A549 (cell line): ENCODE data around the gene CCL8. TPM values are rescaled to one million over a fixed set of nuclear protein-coding genes. Genes with fewer than 3 reads are reported as not detected.

ENCODE experiments used
- ATAC-seq, 2 experiments: fragments of 200-7000 bp in 1 of 2; fragments of >200 bp in 1 of 2; cut with Nextera tagmentation in 1 of 2; cut with Tn5 transposase in 1 of 2; 3 replicates each; pipeline versions ENCODE4 v1.8.0 to v1.9.1; 2018 to 2020; ENCODE audit warnings: mild to moderate bottlenecking in 1 of 2, moderate library complexity in 1 of 2
- CTCF ChIA-PET: fragments of 300-600 bp; sonication (Branson Sonifier 250); formaldehyde crosslinking; extraction: SDS; loops from one replicate; lab custom pipeline; 2021; ENCODE audit warnings: antibody characterized with exemption, inconsistent platforms; lab: Yijun Ruan, JAX
- POLR2A ChIA-PET: fragments of 350-600 bp; formaldehyde crosslinking; extraction: SDS; loops from one replicate; lab custom pipeline; 2021; ENCODE audit warnings: antibody characterized with exemption, inconsistent platforms; lab: Yijun Ruan, JAX
- DNase-seq, 2 experiments: peaks; one replicate each; pipeline versions ENCODE4 v3.0.0 to v3.0.0-alpha.2; 2011 to 2016; ENCODE audit warnings: low read depth in 1 of 2, low spot score in 1 of 2
- FAIRE-seq: peaks from 2 replicates; lab custom pipeline; 2011; peaks lifted over from hg19 to GRCh38; lab: Jason Lieb, UNC
- H3K27ac ChIP-seq, 2 experiments: fragments of >200 bp; sonication (Bioruptor Twin); formaldehyde crosslinking; 3 replicates each; pipeline ENCODE4 v1.5.1; 2016 to 2017
- H3K4me1 ChIP-seq: fragments of >200 bp; sonication (Bioruptor Twin); formaldehyde crosslinking; 3 replicates; pipeline ENCODE4 v1.6.1; 2016
- H3K4me2 ChIP-seq: fragments of >200 bp; sonication (Bioruptor Twin); formaldehyde crosslinking; 3 replicates; pipeline ENCODE4 v1.6.1; 2016
- H3K4me3 ChIP-seq: fragments of >200 bp; sonication (Bioruptor Twin); formaldehyde crosslinking; 3 replicates; pipeline ENCODE4 v1.5.1; 2016
- H3K9me3 ChIP-seq: fragments of >200 bp; sonication (Bioruptor Twin); formaldehyde crosslinking; 3 replicates; pipeline ENCODE4 v1.6.1; 2016
- ATOH8 ChIP-seq: fragments of 250-450 bp; sonication (Bioruptor Pico); IDR thresholded peaks from 2 replicates; pipeline ENCODE4 v1.5.0; 2020; ENCODE audit warnings: low read depth, mild to moderate bottlenecking, moderate library complexity
- CBX2 ChIP-seq: fragments of 200-600 bp; sonication (generic); IDR thresholded peaks from 2 replicates; pipeline ENCODE4 v1.6.1; 2016; ENCODE audit warnings: low read depth, mild to moderate bottlenecking, borderline replicate concordance
- CEBPB ChIP-seq, 2 experiments: fragments of >200 bp in 1 of 2; sonication (Bioruptor Twin) in 1 of 2; formaldehyde crosslinking in 1 of 2; IDR thresholded peaks; 2 replicates each; pipeline ENCODE4 v1.6.1; 2012 to 2016
- CHD2 ChIP-seq: fragments of 150-350 bp; IDR thresholded peaks from 2 replicates; pipeline ENCODE4 v1.6.1; 2014; ENCODE audit warnings: low read length; ENCODE audit not compliant: partially characterized antibody
- CHD4 ChIP-seq: fragments of 200-600 bp; sonication (generic); IDR thresholded peaks from 2 replicates; pipeline ENCODE4 v1.6.1; 2016; ENCODE audit warnings: antibody characterized with exemption, mild to moderate bottlenecking, borderline replicate concordance
- FOSL2 ChIP-seq, 2 experiments: fragments of 450-650 bp in 1 of 2; fragments of >200 bp in 1 of 2; sonication (Bioruptor Twin) in 1 of 2; formaldehyde crosslinking; IDR thresholded peaks; 2 replicates each; pipeline versions ENCODE4 v1.5.0 to v1.6.1; 2016 to 2020; ENCODE audit warnings: mild to moderate bottlenecking in 1 of 2, moderate library complexity in 1 of 2
- HDAC2 ChIP-seq: fragments of 200-600 bp; sonication (generic); IDR thresholded peaks from 2 replicates; pipeline ENCODE4 v1.6.1; 2016
- HMGXB4 ChIP-seq: fragments of 250-450 bp; sonication (Bioruptor Pico); IDR thresholded peaks from 2 replicates; pipeline ENCODE4 v1.5.0; 2021; ENCODE audit warnings: mild to moderate bottlenecking, moderate library complexity, borderline replicate concordance
- HOXB13 ChIP-seq: fragments of 250-450 bp; sonication (Bioruptor Pico); IDR thresholded peaks from 2 replicates; pipeline ENCODE4 v1.5.0; 2020; ENCODE audit warnings: low read depth, mild to moderate bottlenecking, moderate library complexity
- MAX ChIP-seq: IDR thresholded peaks from 2 replicates; pipeline ENCODE4 v1.6.1; 2012
- MAZ ChIP-seq: fragments of 150-350 bp; IDR thresholded peaks from 2 replicates; pipeline ENCODE4 v1.6.1; 2014; ENCODE audit warnings: antibody characterized with exemption, low read depth, low read length, borderline replicate concordance
- NFE2L2 ChIP-seq: fragments of 150-350 bp; conservative IDR thresholded peaks from 2 replicates; pipeline ENCODE4 v1.6.1; 2014; ENCODE audit warnings: low read length
- NPAS2 ChIP-seq: fragments of 250-450 bp; sonication (Bioruptor Pico); IDR thresholded peaks from 2 replicates; pipeline ENCODE4 v1.8.0; 2022; ENCODE audit warnings: mild to moderate bottlenecking, moderate library complexity, borderline replicate concordance
- NR3C1 ChIP-seq: fragments of >200 bp; sonication (Bioruptor Twin); formaldehyde crosslinking; IDR thresholded peaks from 3 replicates; pipeline ENCODE4 v1.6.1; 2017
- POLR2AphosphoS2 ChIP-seq: conservative IDR thresholded peaks from 2 replicates; pipeline ENCODE4 v1.6.1; 2012; ENCODE audit warnings: low read length, improper control_type of control experiment, inconsistent platforms
- RARB ChIP-seq: fragments of 250-450 bp; sonication (Bioruptor Pico); IDR thresholded peaks from 2 replicates; pipeline ENCODE4 v1.8.0; 2021; ENCODE audit warnings: mild to moderate bottlenecking, moderate library complexity
- RNF2 ChIP-seq: fragments of 200-600 bp; sonication (generic); IDR thresholded peaks from 2 replicates; pipeline ENCODE4 v1.6.1; 2016; ENCODE audit warnings: low read depth, mild to moderate bottlenecking, antibody characterized with exemption, moderate library complexity, borderline replicate concordance
- TFCP2L1 ChIP-seq: fragments of 250-450 bp; sonication (Bioruptor Pico); IDR thresholded peaks from 2 replicates; pipeline ENCODE4 v1.5.0; 2021; ENCODE audit warnings: mild to moderate bottlenecking
- TP53 ChIP-seq: fragments of 250-450 bp; sonication (Bioruptor Pico); IDR thresholded peaks from 2 replicates; pipeline ENCODE4 v1.5.0; 2021; ENCODE audit warnings: mild to moderate bottlenecking, moderate library complexity
- USF2 ChIP-seq: fragments of 450-650 bp; IDR thresholded peaks from 2 replicates; pipeline ENCODE4 v1.6.1; 2014; ENCODE audit warnings: antibody characterized with exemption
- ZNF302 ChIP-seq: fragments of 250-450 bp; sonication (Bioruptor Pico); IDR thresholded peaks from 2 replicates; pipeline ENCODE4 v1.9.0; 2021; ENCODE audit warnings: inconsistent platforms, mild to moderate bottlenecking, moderate library complexity
- WGBS: methylation state at CpG from one replicate; pipeline ENCODE4 v1.1.6; 2017; ENCODE audit errors: missing lambda C conversion rate; 5-methylcytosine and 5-hydroxymethylcytosine counted together
- polyA plus RNA-seq, 4 experiments: library from polyadenylated mRNA; depleted of rRNA in 3 of 4; stranded (reverse); fragments of >200 nt; fragmentation: RNase III in 1 of 4; extraction: RNeasy Plus Mini Kit Qiagen cat#74134 plus additional on column Dnase treatment in 1 of 4; gene quantifications; 2 replicates in 3 of 4; 3 replicates in 1 of 4; pipeline ENCODE4 v1.2.3, GENCODE V29; 2011 to 2017
- TF ChIP-seq, protein P1 (sequence below): IDR thresholded peaks from 2 replicates; pipeline ENCODE4 v1.6.1; 2012
- TF ChIP-seq, protein P2 (sequence below): fragments of 150-350 bp; IDR thresholded peaks from 2 replicates; pipeline ENCODE4 v1.6.1; 2014; ENCODE audit warnings: low read depth, mild to moderate bottlenecking, low read length

The CCL8 gene
- polyA plus RNA-seq, 2 of the 4 experiments (the other 2 are of a cell fraction), result not detected

- TF ChIP-seq HOXB13 (CRISPR knock-in tag) (no peak), POLR2AphosphoS2 (no peak)
These were observed 33.9 kb upstream of the CCL8 start, which contains the start of gene CCL11 (continued) for GRCh38 chr17:34285286-34285792.

- DNase-seq (no peak), FAIRE-seq (no peak)
- no peaks in the 10 kb centered on the region for H3K4me1 ChIP-seq
- H3K9me3 ChIP-seq, result no peaks in the 10 kb centered on the region
- CTCF ChIA-PET, result interaction anchor here (1.8 to 4.9 kb wide), 2 partner anchors 16 to 73 kb away, joined by 5 to 21 read pairs; no protein-coding TSS in a partner anchor
- no peak overlapping the region for H3K4me3 ChIP-seq
- H3K4me2 ChIP-seq, result no peak overlapping the region
- TF ChIP-seq MAZ, result no peak
- TF ChIP-seq USF2, result no peak
- no peak for TF ChIP-seq NFE2L2
- no peak for TF ChIP-seq CHD2
- no peak for TF ChIP-seq TP53 (CRISPR knock-in tag)
- TF ChIP-seq CBX2, result no peak
- TF ChIP-seq RNF2, result no peak
- TF ChIP-seq, all 56 proteins: peak for 0
- no peak for ATAC-seq
- 1% methylated on average over 2 of the region's 2 CpGs for WGBS
- POLR2A ChIA-PET, result no interaction called here
- H3K27ac ChIP-seq, result no peak overlapping the region
These were observed 31.4 kb upstream of the CCL8 start for GRCh38 chr17:34287875-34288274.

GRCh38 chr17:34290586-34290985 lies 28.6 kb upstream of the CCL8 start:
- H3K9me3 ChIP-seq, result no peaks in the 10 kb centered on the region
- WGBS, result 53% methylated on average over 4 of the region's 4 CpGs
- H3K4me2 ChIP-seq, result no peak overlapping the region
- no peak for FAIRE-seq
- no peak overlapping the region for H3K27ac ChIP-seq
- TF ChIP-seq FOSL2 (IDR thresholded peaks at IDR 0.05), result no peak
- TF ChIP-seq FOSL2 (CRISPR knock-in tag; IDR thresholded peaks at IDR 0.05), result no peak
- TF ChIP-seq NR3C1, result no peak
- no peak for TF ChIP-seq TP53 (CRISPR knock-in tag)
- TF ChIP-seq, protein P1, sequence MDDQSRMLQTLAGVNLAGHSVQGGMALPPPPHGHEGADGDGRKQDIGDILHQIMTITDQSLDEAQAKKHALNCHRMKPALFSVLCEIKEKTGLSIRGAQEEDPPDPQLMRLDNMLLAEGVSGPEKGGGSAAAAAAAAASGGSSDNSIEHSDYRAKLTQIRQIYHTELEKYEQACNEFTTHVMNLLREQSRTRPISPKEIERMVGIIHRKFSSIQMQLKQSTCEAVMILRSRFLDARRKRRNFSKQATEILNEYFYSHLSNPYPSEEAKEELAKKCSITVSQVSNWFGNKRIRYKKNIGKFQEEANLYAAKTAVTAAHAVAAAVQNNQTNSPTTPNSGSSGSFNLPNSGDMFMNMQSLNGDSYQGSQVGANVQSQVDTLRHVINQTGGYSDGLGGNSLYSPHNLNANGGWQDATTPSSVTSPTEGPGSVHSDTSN, result no peak
- TF ChIP-seq TFCP2L1 (CRISPR knock-in tag), result no peak
- TF ChIP-seq ZNF302 (CRISPR knock-in tag), result no peak
- TF ChIP-seq, protein P2, sequence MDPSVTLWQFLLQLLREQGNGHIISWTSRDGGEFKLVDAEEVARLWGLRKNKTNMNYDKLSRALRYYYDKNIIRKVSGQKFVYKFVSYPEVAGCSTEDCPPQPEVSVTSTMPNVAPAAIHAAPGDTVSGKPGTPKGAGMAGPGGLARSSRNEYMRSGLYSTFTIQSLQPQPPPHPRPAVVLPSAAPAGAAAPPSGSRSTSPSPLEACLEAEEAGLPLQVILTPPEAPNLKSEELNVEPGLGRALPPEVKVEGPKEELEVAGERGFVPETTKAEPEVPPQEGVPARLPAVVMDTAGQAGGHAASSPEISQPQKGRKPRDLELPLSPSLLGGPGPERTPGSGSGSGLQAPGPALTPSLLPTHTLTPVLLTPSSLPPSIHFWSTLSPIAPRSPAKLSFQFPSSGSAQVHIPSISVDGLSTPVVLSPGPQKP, result no peak
- no peak for TF ChIP-seq POLR2AphosphoS2
- no peak for TF ChIP-seq HDAC2
- no peak for TF ChIP-seq ATOH8 (CRISPR knock-in tag)
- no peak for TF ChIP-seq RARB (CRISPR knock-in tag)
- TF ChIP-seq CEBPB (IDR thresholded peaks at IDR 0.05), result no peak
- no peak for TF ChIP-seq RNF2
- TF ChIP-seq MAX, result no peak
- TF ChIP-seq NPAS2, result no peak
- no peak for TF ChIP-seq CHD4
- no peak for TF ChIP-seq HMGXB4
- TF ChIP-seq, all 56 proteins: peak for 0
- H3K4me3 ChIP-seq, result no peak overlapping the region
- H3K4me1 ChIP-seq, result no peaks in the 10 kb centered on the region
- ATAC-seq (no peak), DNase-seq (no peak)
- CTCF ChIA-PET, result interaction anchor here (1.5 to 1.8 kb wide), 2 partner anchors 71 to 91 kb away, joined by 4 to 8 read pairs; no protein-coding TSS in a partner anchor
- POLR2A ChIA-PET, result no interaction called here
